ENCODE measurements around the gene AP2S1.
"Not testable (repeated sequence)": the region's sequence is repeated elsewhere in the genome, so short reads cannot be mapped to it uniquely, and the experiment has no call there.

The AP2S1 gene

GRCh38 chr19:46866407-46867136, 15.9 kb upstream of the AP2S1 start:
- no peak for DNase-seq

- no peak for DNase-seq
Observed at GRCh38 chr19:46863818-46864629, 13.4 kb upstream of the AP2S1 start.

GRCh38 chr19:46862974-46863632, 12.5 kb upstream of the AP2S1 start:
- DNase-seq, result no peak

- no peak for DNase-seq
Observed at GRCh38 chr19:46862503-46862834, 11.8 kb upstream of the AP2S1 start.

- DNase-seq, result no peak
Observed at GRCh38 chr19:46861691-46862502, 11.3 kb upstream of the AP2S1 start.

GRCh38 chr19:46860846-46861690, 10.4 kb upstream of the AP2S1 start, which contains the start of gene ARHGAP35:
TSS of gene ARHGAP35 (plus strand) at chr19:46860997. CDS start at chr19:46918676, 57,679 bp downstream.
- no peak for DNase-seq

GRCh38 chr19:46860125-46860845, 9.6 kb upstream of the AP2S1 start:
- peak; percentile 92 for DNase-seq

GRCh38 chr19:46859637-46860124, 9.0 kb upstream of the AP2S1 start:
- DNase-seq, result no peak

GRCh38 chr19:46856062-46857022, 5.7 kb upstream of the AP2S1 start:
- peak; percentile 88 for DNase-seq

- not testable (repeated sequence) for DNase-seq
Observed at GRCh38 chr19:46854698-46855097, 4.1 kb upstream of the AP2S1 start.

- no peak for DNase-seq
Observed at GRCh38 chr19:46852830-46853229, 2.2 kb upstream of the AP2S1 start.

- DNase-seq, result no peak
Observed at GRCh38 chr19:46849610-46850009, 1.0 kb downstream of the AP2S1 start.

GRCh38 chr19:46848389-46848788, 2.3 kb downstream of the AP2S1 start:
- DNase-seq, result no peak

GRCh38 chr19:46847528-46847927, 3.1 kb downstream of the AP2S1 start:
- no peak for DNase-seq

- DNase-seq, result no peak
Observed at GRCh38 chr19:46845959-46846459, 4.6 kb downstream of the AP2S1 start.

GRCh38 chr19:46844067-46844489, 6.6 kb downstream of the AP2S1 start:
- no peak for DNase-seq

- DNase-seq, result no peak
Observed at GRCh38 chr19:46842791-46843190, 7.9 kb downstream of the AP2S1 start.

GRCh38 chr19:46841458-46842083, 9.1 kb downstream of the AP2S1 start:
- no peak for DNase-seq

- peak; percentile 30 for DNase-seq
Observed at GRCh38 chr19:46840498-46840942, 10.1 kb downstream of the AP2S1 start.

All from activated gamma-delta T cell treated with Interleukin-2 at 50 U/mL for 16 hours (primary cell).